Activated CD4-positive, alpha-beta T cell treated with anti-CD3 and anti-CD28 coated beads, Interleukin-2, amount 50 U/mL, for 48 hours (primary cell): ENCODE results near the gene ERICH6.

Source experiments
- DNase-seq, 2 experiments: peaks; one replicate each; pipeline ENCODE4 v3.0.0-alpha.2; 2020

The ERICH6 gene

DNA sequence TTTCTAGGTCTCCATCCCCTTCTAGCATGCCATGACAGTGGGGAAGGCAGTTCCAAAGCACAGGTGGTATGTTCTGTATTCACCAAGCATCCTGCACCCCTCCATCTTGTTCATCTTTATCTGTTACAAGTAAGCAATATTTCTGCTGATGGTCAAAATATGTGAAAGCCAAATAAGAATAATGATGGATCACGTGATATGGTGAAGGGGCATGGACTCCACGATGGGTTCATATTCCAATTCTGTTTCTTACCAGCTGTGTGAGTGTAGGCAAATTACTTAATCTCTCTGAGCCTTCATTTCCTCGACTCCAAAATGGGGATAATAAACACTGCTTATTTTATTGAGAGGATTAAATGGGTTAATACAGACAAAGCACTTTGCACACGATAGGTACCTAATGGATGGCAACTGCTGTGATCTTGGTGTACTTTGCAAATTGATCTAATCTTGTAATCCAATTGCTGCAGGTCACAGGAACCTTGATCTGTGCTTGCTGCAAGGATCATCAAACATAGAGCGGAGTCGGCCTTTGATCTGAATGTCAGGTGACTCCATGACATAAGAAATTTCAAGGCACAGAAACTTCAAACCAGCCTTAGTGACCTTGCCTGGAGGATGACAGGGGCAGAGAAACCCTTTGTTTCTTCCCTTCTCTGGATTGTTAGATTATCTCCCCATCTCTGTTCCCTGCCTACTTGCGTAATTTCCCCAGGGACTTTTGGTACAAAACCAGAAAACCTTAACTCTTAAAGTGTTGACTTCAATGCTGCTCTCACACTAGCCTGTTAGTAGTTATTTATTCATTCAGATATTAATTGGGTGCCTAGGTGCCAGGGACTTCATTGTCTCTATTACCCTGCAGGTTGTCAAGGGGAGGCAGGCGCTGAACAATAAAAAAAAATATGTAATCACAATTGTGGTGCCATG lies 33.4 kb upstream of the ERICH6 start:
- no peak for DNase-seq

DNA sequence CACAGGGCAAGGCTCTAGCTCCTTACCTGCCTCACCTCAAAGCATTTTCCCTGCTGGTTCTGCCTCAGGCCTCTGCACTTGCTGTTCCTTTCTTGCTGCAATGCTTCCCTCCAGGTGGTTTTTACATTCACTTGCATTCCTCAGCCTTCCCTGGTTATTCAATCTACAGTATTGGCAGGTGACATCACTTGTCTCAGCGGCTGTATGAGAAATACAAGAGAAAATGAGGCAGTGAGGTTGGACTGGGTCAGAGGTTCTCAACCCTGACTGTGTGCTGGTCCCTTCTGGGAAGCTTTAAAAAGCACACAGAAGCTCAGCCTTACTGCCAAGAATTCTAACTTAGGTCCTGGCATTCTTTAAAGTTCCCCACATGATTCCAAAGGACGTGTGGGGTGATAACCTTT lies 32.6 kb upstream of the ERICH6 start:
- DNase-seq, result no peak

DNA sequence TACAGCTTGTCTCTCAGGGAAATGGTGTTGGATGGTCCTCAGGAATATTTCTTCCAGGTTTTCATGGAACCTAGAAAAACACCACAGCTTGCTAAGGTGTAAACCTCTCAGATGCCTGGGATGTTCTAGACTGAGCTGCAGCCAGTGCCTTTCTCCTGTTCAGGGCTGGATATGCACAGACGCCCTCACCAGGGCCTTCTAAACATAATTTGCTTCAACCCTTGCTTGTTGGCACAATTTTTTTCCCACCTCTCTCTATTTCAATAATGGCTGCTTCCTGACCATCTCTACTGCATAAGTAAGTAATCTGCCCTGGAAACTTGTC lies 31.0 kb upstream of the ERICH6 start:
- DNase-seq, result no peak

DNA sequence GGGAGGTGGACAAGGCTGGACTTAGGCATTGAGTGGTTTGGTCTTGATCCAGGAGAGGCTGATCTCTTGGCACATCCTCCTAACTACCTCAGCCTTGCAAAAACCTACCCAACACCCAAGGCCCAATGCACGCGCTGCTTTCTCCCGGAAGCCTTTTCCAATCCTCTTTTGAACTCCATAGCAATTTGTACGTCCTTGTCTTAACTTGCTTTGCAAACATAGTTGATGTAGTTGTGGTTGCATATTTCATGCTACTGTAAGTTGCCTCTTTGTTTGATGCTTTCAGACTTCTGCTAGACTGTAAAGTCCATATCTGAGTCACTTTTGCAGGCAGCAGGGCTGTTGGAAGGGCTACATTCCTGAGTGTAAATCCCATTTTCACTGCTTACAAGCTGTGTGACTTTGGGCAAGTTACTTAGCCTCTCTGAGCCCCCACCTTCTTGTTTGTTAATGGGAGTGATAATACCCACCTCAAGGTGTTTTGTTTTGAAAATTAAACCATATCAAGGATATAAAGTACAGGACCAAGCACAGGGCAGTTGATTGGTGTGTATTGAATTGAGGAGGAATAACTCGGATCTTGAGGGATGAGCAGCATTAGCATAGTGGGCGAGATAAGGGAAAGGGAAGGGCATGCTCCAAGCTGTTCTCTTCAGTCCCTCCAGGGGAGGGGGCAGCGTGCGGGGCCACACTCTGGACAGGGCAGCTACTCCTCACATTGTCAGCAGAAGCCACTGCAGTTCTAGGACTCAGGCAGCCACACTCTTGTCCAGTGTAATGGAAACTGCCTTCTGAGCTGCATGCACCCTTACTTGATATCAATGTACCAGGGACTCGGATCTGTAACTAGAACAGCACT lies 30.4 kb upstream of the ERICH6 start:
- DNase-seq, result no peak

DNA sequence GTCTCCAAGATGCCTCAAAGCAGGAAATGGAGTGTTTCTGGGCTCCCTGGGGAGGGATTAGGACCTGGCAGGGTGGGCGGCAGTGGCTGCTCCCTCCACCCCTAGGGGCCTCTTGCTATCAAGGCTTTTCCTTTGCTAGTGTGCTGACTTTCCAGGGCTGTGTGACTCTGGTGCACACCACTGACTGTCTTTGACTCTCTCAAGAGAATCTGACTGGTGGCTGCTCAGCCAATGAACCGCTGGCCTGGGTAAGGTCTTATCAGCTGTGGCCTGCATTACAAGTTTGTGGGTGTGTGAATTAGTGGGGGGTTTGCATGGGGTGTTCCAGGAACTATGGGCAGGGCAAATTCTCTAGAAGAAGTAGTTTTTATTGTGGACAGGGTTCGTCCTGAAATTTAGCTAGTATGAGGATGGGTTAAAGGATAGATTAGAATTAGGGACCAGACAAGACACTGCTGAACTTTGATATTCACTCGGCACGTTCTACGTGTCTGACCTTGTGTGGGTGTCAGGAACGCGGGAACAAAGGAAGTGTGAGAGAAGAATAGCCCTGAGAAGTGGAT lies 29.7 kb upstream of the ERICH6 start:
- no peak for DNase-seq

DNA sequence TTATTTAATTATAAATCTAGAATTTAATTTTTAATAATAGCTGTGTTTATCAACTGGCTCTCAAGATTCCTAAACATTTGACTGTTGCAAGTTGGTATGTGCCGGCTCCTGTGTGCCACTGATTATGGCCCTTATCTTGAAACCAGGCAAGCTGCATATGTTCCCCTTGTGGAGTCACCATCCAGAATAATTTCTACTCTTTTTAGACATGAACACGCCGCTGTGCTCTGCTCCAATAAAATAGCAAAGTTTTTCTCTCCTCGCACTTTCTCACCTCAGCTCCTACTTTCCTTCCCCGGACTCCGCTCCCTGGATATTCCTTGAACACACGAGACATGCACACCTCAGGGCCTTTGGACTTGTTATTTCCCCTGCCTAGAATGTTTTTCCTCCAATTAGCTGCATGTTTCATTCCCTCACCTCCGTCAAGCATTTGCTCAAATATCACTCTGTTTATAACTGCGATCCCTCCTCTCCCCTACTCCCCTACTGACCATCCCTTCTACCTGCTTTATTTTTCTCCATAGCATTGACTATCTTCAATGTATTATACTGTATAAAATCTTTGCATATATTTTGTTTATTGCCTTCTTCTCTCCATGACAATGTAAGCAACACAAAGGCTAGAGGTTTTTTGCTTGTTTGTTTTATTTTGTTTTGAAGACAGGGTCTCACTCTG lies 26.1 kb upstream of the ERICH6 start:
- no peak for DNase-seq

DNA sequence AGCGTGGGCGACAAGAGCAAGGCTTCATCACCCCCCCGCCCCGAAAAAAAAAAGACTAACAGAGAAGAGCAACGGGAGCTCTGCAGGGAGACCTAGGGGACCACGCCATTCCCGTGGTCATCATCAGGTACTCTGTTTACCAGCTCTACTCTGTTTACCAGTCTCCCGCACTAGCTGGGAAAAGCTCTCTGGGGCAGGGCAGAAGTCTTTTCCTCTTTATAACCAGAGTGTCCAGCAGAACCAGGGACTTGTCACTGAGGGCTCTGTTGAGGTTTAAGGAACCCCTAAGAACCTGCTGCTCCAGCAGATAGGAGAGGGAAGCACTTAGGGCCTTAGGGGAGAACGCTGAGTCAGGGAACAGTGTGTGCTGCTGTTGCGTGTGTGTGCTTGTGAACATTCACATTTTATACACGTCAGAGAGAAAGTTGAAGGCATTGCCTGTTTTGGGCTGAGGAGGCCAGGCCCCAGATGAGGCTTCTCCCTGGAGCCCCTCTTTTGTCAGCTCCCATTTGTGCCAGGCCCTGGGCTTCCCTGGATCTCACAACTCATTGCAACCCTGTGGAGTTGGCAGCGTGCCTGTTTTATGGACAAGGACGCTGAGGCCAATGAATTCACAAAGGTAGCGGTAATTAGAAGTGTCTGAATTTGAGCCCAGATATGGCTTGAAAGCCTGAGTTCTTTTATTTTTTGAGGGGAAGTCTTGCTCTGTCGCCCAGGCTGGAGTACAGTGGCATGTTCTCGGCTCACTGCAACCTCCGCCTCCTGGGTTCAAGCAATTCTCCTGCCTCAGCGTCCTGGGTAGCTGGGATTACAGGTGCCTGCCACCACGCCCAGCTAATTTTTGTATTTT lies 24.2 kb upstream of the ERICH6 start:
- no peak for DNase-seq

DNA sequence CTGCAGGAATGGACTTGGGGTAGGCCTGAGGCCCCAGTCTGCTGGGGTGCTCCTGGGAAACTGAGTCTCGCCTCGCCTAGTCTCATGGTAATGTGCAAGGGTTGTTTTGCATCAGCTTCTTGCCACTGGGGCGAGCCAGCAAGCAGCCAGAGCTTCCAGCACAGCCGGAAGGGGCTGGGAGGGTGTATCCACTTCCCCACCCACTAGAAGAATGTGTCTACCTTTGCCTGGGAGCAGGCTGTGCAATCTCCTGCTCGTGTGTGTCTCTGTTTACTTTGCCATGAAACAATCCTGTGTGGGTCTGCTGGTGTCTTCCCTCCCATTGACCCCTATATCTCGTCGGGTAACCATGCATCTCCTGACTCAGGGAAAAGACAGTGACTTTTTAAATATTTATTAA lies 21.8 kb upstream of the ERICH6 start:
- DNase-seq, result no peak

DNA sequence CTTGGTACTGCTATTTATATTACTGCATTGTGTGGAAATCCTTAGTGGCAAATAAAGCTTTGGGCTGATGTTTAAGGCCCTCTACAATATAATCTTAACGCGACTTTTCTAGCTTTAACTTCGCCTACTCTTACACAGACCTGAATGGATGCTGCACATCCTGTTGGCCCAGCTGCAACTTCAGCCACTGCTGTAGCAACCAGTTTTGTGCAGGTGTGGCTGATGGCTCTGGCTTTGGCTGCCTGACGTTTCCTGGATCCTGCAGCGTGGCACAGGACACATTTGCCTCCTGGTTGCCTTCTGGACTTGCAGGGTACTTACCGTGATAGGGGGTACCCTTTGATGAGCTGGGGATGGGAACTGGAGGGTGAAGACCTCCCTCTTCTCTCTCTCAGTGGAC lies 20.2 kb upstream of the ERICH6 start:
- no peak for DNase-seq

DNA sequence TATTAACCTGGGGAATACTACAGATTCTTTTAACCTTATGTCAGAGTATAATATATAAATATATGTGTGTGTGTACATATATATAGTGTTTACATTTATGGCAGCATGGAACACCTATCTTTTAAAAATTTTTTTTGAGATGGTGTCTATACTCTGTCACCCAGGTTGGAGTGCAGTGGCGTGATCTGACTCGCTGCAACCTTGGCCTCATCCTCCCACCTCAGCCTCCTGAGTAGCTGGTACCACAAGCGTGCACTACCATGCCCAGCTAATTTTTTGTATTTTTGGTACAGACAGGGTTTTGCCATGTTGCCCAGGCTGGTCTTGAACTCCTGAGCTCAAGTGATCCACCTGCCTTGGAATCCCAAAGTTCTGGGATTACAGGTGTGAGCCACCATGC lies 18.5 kb upstream of the ERICH6 start:
- no peak for DNase-seq

DNA sequence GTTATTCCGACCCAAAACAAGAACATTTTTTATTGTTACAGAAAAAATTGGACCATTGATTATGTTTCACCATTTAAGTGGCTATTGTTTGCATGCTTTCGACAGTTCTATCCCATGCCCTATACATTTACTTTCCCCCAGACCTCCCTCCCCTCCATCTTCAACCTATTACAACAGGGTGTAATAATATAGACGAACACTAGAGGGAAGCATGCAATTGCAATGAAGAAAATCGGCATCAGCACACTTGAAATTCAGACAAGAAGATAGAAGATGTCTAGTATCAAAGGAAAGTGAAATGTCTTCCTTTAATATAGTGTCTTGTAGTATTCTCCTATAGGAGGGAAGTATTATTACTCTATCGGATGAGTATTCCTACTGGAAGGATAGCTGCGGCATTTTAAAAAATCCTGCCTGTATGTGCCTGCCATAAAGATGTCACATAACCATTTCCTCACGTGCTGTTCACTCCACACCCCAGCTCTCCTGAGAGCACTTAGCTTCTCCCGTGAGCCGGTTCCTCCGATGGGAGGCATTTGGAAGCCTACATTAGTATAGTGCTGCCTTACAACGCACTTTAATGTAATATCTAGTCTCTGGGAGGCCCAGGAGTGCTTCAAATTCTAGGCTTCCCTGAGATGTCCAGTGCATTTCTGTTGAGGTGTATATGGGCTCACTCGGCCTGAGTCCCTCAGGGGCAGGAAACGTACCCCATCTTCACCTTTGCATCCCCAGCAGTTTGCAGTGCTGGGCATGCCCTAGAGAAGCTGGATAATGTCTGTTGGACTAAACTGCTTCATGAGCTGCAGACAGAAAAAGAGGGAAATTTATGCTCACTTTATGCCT lies 17.8 kb upstream of the ERICH6 start:
- no peak for DNase-seq

DNA sequence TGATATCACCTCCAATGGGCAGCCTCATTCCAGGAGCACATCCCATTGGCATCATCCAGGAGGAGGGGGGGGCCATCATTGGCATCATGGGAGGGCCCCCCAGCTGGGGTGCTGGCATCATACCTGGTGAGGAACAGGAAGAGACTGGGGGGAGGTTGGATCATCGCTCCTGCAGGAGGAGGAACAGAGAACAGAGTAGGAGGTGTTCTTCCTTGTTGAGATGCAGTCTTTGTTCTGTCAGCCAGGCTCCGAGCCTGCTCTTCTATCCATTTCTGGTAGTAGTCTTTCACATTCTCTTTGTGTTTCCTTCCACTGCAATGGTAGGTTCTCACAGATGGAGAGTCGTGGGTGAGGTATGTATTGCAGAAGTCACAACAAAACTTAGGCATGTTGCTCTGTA lies 16.7 kb upstream of the ERICH6 start:
- no peak for DNase-seq

DNA sequence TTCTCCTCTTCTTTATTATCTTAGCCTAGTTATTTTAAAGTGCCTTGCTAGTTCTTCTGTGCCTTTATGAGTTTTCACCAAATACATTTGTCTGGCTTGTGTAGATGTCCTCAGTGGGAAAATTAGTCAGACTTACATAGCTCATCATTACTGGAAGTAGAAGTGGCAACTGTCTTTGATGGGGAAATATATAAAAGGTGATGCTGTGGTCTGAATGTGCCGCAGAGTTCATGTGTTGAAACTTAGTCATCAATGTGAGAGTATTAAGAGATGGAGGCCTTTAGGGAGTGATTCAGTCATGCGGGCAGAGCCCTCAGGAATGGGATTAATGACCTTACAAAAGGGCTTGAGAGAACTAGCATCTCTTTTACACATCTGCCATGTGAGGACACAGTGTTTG lies 6.4 kb upstream of the ERICH6 start:
- no peak for DNase-seq

DNA sequence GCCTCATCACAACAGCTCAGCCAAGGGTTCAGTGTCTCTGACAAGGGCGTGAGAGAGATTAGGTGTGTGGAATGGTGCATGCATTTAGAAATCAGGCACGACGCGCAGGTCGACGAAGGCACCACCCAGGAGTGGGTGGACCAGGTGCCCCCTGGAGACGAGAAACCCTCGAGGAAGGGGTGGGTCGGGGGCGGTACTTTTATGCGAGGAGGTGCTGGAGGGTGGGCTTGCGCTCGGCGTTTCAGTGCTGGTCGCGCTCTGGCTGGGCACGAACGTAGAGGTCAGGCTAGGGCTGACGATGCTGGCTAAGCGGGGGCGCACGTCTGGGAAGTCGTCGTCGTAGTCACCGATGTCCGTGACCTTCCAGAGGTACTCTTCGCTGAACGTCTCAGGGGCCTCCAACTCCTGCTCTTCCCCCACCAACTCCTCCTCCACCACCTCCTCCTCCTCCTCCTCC lies 393 bp downstream of the ERICH6 start:
- DNase-seq, result no peak

DNA sequence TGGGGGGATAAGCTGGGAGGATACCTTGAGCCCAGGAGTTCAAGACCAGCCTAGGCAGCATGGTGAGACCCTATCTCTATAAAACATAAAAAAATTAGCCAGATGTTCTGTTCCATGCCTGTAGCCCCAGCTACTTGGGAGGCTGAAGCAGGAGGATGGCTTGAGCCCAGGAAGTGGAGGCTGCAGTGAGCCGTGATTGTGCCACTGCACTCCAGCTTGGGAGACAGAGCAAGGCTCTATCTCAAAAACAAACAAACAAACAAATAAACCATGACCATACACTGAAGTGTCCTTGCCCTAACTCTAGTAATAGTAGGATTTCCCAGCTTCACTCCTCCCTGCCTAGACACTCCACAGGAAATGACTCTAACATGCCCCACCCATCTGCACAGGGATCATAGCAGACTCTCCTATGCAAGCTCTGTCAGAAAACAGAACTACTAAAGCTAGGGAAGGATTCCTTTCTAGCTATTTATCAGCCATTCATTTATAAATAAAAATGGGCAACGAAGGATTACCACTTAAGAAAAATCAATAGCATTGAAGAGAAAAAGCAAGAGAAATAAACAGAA lies 4.6 kb downstream of the ERICH6 start:
- no peak for DNase-seq

DNA sequence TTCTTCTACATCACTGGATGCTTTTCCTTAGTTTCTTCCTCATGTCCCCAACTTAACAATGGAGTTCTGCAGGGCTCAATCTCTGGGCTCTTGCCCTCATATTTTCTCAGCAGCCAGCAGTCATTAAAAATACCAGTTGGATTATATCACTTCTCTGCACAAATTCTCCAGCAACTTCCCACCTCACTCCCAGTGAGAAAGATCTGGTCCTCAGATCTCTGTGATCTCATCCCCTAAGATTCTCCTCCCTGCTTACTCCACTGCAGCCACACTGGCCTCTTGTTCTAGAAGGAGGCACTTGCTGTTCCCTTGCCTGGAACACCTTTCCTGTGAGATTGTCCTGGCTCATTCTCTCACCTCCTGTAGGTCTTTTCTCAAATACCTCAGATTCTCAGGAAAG lies 6.1 kb downstream of the ERICH6 start:
- DNase-seq, result no peak

DNA sequence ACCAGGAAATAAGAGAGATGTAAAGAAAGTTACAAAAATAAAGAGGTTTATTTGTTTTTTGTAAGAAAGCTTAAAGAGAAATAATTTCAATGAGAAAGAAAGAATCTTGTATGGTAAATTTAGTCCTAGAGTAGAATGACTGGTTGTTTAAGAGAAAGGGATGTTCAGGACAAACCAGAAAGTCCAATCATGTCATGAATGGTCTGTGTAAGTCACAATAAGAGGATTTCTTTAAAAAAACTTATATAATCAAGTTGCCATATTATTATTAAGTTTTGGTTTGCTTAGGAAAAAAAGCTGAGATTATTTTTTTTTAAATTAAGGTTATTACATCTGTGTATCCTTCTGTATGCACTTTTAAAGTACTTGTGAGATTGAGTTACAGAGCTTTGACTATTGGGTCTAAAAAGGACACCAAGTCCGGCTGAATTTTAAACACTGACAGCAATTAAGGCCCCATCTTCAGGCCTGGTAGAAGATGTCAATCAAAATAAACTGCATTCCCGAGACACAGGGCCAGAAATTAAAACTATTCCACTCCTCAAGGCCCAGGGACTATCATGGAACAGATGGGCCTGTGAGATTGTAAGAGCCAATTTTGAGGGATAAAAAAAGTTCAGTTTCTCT lies 12.2 kb downstream of the ERICH6 start:
- no peak for DNase-seq

DNA sequence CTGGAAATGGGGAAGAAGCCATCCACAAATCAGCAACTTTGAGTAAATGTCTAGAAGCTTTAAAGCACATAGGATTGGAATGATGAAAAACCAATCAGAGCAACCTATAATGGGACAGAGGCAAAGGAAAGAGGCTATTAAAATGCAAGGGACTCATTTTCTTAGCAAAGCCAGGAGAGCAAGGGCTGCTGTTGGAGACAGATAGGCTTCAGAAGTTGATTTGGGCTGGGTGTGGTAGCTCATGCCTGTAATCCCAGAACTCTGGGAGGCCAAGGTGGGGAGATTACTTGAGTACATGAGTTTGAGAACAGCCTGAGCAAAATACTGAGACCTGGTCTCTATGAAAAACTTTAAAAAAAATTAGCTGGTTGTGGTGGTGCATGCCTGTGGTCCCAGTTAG lies 16.1 kb downstream of the ERICH6 start:
- no peak for DNase-seq

DNA sequence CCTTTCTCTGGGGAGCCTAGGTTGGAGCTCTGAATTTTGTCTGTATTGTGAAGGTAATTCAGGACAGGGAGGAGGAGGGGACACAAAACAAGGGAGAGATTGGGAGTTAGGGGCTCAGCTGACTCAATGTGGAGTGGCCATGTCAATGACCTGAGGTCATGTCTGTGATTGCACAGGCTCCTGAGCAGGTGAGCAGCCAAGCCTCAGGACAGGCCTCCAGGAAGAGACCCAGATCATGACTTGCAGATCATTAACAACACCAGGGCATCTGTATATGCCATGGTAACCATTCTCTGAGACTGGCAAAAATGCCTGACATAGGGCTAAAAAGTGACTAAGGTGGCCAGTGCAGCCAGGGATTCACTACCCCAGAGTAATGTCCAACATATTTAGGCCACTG lies 20.9 kb downstream of the ERICH6 start:
- DNase-seq, result no peak

DNA sequence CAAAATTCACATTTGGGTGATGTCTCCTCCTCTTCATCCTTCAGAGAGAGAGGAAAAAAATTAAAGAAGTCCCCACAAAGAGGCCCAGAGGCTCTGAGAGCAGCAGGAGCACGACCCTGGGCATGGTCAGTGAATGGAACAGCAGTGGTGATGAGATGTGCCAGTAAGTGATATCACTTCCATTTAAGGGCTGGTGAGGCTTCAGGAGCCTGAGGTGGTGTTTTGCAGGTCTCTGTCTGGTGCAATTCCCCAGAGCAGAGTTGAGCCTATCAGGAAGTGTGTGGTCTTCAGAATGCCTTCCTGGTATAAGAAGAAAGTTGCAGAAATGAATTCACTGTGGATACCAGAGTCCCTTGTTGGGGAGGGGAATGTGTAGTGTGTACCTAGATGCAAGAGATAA lies 21.4 kb downstream of the ERICH6 start:
- DNase-seq, result no peak
